Parathyroid adenoma (tissue), 2 donors: ENCODE results near the gene DLG1.

Experiments
- H2AFZ ChIP-seq: fragments of 300-600 bp; sonication (generic); one replicate; pipeline ENCODE4 v1.7.0; 2017; ENCODE audit warnings: antibody characterized with exemption, mild to moderate bottlenecking
- H3K27ac ChIP-seq: fragments of 300-600 bp; sonication (generic); one replicate; pipeline ENCODE4 v1.7.0; 2017
- H3K27me3 ChIP-seq: fragments of 300-600 bp; sonication (generic); one replicate; pipeline ENCODE4 v1.7.0; 2017; ENCODE audit warnings: low read length; ENCODE audit not compliant: control insufficient read depth, insufficient read depth
- H3K36me3 ChIP-seq: fragments of 300-600 bp; sonication (generic); one replicate; pipeline ENCODE4 v1.7.0; 2017; ENCODE audit warnings: low read length; ENCODE audit not compliant: control insufficient read depth, insufficient read depth
- H3K4me1 ChIP-seq: fragments of 300-600 bp; sonication (generic); one replicate; pipeline ENCODE4 v1.7.0; 2017; ENCODE audit warnings: control low read depth
- H3K4me2 ChIP-seq: fragments of 300-600 bp; sonication (generic); one replicate; pipeline ENCODE4 v1.7.0; 2017; ENCODE audit warnings: low read length
- H3K4me3 ChIP-seq: fragments of 300-600 bp; sonication (generic); one replicate; pipeline ENCODE4 v1.7.0; 2017; ENCODE audit warnings: low read depth, low read length
- H3K79me2 ChIP-seq: fragments of 300-600 bp; sonication (generic); one replicate; pipeline ENCODE4 v1.7.0; 2017; ENCODE audit warnings: control low read depth
- H3K9ac ChIP-seq: fragments of 300-600 bp; sonication (generic); one replicate; pipeline ENCODE4 v1.7.0; 2017; ENCODE audit warnings: mild to moderate bottlenecking
- H3K9me3 ChIP-seq: fragments of 300-600 bp; sonication (generic); one replicate; pipeline ENCODE4 v1.7.0; 2017; ENCODE audit warnings: low read length; ENCODE audit not compliant: control insufficient read depth
- TF ChIP-seq, protein P1 (sequence below): fragments of 300-600 bp; sonication (generic); IDR thresholded peaks from one replicate; pipeline ENCODE4 v1.7.0; 2017; ENCODE audit warnings: antibody characterized with exemption, mild to moderate bottlenecking
- donor health status: primary hyperparathyroidism.

DLG1 gene

DNA sequence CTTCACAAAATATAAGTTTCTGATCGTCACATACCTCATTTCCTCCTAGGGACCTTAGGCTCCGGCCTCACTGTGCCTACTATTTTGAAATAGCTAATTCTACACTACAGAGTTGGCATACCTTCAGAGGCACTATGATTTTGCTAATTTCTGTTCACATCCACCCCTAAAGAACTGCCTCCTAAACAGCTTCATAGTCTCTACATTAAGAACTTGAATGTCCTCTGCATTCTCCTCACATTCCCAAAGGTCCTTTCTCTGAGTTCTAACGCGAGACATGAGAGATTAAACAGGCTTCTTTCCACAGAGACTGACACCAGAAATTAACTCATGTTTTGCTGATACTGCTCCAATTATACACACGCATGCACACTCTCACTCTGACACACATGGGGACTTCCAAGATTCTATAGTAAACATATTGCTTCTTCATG lies 75.5 kb downstream of the DLG1 start:
- Histone ChIP-seq H3K79me2 (peaks cover 9% of the 10 kb centered on the region), H3K36me3 (no peaks in the 10 kb centered on the region), H3K27ac (no peak overlapping the region), H3K4me1 (no peaks in the 10 kb centered on the region), H3K4me3 (no peak overlapping the region), H2AFZ (no peak overlapping the region), H3K9ac (no peak overlapping the region), H3K27me3 (no peaks in the 10 kb centered on the region), H3K9me3 (no peaks in the 10 kb centered on the region), H3K4me2 (no peak overlapping the region)
- TF ChIP-seq, protein P1, sequence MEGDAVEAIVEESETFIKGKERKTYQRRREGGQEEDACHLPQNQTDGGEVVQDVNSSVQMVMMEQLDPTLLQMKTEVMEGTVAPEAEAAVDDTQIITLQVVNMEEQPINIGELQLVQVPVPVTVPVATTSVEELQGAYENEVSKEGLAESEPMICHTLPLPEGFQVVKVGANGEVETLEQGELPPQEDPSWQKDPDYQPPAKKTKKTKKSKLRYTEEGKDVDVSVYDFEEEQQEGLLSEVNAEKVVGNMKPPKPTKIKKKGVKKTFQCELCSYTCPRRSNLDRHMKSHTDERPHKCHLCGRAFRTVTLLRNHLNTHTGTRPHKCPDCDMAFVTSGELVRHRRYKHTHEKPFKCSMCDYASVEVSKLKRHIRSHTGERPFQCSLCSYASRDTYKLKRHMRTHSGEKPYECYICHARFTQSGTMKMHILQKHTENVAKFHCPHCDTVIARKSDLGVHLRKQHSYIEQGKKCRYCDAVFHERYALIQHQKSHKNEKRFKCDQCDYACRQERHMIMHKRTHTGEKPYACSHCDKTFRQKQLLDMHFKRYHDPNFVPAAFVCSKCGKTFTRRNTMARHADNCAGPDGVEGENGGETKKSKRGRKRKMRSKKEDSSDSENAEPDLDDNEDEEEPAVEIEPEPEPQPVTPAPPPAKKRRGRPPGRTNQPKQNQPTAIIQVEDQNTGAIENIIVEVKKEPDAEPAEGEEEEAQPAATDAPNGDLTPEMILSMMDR = no peak

GRCh38 chr3:197219619-197220018 lies 78.8 kb downstream of the DLG1 start:
- no peak overlapping the region for H3K9ac ChIP-seq
- H3K9me3 ChIP-seq = no peaks in the 10 kb centered on the region
- no peak overlapping the region for H3K27ac ChIP-seq
- H3K27me3 ChIP-seq = no peaks in the 10 kb centered on the region
- H3K4me2 ChIP-seq = no peak overlapping the region
- no peak overlapping the region for H2AFZ ChIP-seq
- TF ChIP-seq, protein P1 = no peak
- no peak overlapping the region for H3K4me3 ChIP-seq
- H3K36me3 ChIP-seq = no peaks in the 10 kb centered on the region
- no peaks in the 10 kb centered on the region for H3K4me1 ChIP-seq
- peaks cover 5% of the 10 kb centered on the region for H3K79me2 ChIP-seq

GRCh38 chr3:197218210-197218609 lies 80.2 kb downstream of the DLG1 start:
- H3K79me2 ChIP-seq = peaks cover 8% of the 10 kb centered on the region
- H3K36me3 ChIP-seq = no peaks in the 10 kb centered on the region
- no peak overlapping the region for H3K27ac ChIP-seq
- TF ChIP-seq, protein P1 = no peak
- no peak overlapping the region for H3K9ac ChIP-seq
- no peaks in the 10 kb centered on the region for H3K27me3 ChIP-seq
- H2AFZ ChIP-seq = no peak overlapping the region
- no peak overlapping the region for H3K4me2 ChIP-seq
- no peak overlapping the region for H3K4me3 ChIP-seq
- no peaks in the 10 kb centered on the region for H3K4me1 ChIP-seq
- H3K9me3 ChIP-seq = no peaks in the 10 kb centered on the region

DNA sequence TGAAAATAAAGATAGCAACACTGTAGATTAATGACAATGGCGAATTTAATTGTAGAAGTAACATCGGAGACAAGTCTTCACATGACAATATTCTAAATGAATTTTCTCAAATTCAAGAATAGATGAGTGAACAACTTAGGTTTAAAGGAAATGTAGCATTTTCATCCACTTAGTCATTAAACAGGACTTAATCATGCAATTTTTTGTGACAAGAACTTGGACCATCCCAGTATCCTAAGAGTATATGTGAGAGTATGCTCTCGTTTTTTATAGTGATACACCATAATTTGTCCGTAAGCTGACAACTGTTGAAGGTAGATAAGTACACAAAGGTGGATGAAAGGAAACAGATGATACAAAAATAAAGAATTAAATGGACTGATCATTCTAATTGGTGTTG lies 81.5 kb downstream of the DLG1 start:
- H3K9me3 ChIP-seq = no peaks in the 10 kb centered on the region
- H3K36me3 ChIP-seq = no peaks in the 10 kb centered on the region
- peaks cover 13% of the 10 kb centered on the region for H3K79me2 ChIP-seq
- no peak overlapping the region for H3K4me2 ChIP-seq
- H2AFZ ChIP-seq = no peak overlapping the region
- no peak overlapping the region for H3K4me3 ChIP-seq
- H3K27ac ChIP-seq = no peak overlapping the region
- TF ChIP-seq, protein P1 = no peak
- H3K4me1 ChIP-seq = no peaks in the 10 kb centered on the region
- no peak overlapping the region for H3K9ac ChIP-seq
- H3K27me3 ChIP-seq = no peaks in the 10 kb centered on the region

- Histone ChIP-seq H3K9ac (no peak overlapping the region), H3K4me2 (no peak overlapping the region), H3K79me2 (peaks cover 13% of the 10 kb centered on the region), H3K27me3 (no peaks in the 10 kb centered on the region), H3K4me3 (no peak overlapping the region), H3K9me3 (no peaks in the 10 kb centered on the region), H3K4me1 (no peaks in the 10 kb centered on the region), H3K27ac (no peak overlapping the region), H3K36me3 (no peaks in the 10 kb centered on the region), H2AFZ (no peak overlapping the region)
- TF ChIP-seq, protein P1 = no peak
Measured at GRCh38 chr3:197216169-197216860, 82.1 kb downstream of the DLG1 start.
